PFSK-1 (cell line): ENCODE results near the gene POLE4.

Experiments used
- POLR2AphosphoS5 ChIP-seq: IDR thresholded peaks from 2 replicates; pipeline ENCODE4 v1.6.1; 2012; ENCODE audit warnings: low read depth, mild to moderate bottlenecking, control low read depth, low read length, moderate library complexity
- SIN3A ChIP-seq: IDR thresholded peaks from 2 replicates; pipeline ENCODE4 v1.6.1; 2012; ENCODE audit warnings: mild to moderate bottlenecking, low read length, moderate library complexity, borderline replicate concordance; ENCODE audit not compliant: insufficient read depth
- TAF1 ChIP-seq: IDR thresholded peaks from 2 replicates; pipeline ENCODE4 v1.6.1; 2012; ENCODE audit warnings: low read length, control low read depth, borderline replicate concordance; ENCODE audit not compliant: insufficient read depth

DNA sequence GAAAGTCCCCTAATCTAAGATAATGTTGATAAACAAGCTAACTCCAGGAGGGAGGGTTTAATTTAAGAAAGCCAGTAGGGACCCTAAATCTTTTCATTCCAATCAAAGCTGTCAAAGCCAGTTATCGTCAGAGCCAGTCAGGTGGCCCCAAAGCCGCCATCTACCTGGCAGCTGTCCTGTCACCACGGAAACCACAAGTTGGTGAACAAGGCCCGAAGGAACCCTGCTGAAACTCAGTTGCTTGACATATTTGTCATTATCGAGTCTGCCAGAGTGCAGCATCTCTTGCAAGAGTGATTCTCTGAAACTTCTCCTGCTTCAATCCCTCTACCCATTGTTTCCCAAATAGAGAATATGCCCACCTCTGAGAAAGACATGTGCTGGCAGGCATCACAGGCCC is 30.8 kb upstream of the POLE4 start:
- TF ChIP-seq SIN3A (no peak), POLR2AphosphoS5 (no peak), TAF1 (no peak)
